DMS114 treated with DMSO at 0.1 percent for 48 hours (cell line): ENCODE data around the gene DENND2A.

ENCODE experiments used
- DNase-seq: peaks from one replicate; lab custom pipeline; 2025; ENCODE audit not compliant: unreplicated experiment; lab: John Stamatoyannopoulos, UW

DENND2A gene

DNA sequence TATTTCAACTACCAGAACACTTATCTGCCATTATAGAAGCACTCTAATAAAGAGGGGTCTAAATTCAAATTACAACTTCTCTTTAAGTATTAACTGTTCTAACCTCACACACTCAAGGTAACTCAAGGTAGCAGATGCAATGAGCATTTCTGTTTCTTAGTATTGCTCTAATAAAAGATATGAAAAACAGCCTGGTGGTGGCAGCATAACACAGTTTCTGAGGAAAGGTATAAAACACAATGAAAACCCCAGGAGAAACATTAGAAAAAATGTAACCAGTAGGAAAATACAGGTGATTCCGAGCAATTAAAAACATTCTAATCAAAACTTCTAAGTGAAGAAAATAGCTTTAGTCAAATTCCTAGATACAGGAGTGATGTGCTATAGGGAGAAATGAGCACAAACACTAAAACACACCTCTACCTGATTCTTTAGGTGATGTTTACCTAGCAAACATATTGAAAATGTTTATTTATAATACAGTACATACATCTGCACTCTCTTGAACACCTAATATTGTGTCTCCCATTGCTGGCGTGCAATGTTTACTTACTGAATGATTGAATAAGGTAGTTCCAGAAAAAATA is 164.8 kb downstream of the DENND2A start:
- peak; percentile 41 for DNase-seq
